DOHH2 (cell line): ENCODE measurements around the gene AGXT.

ENCODE experiments used
- H3F3A ChIP-seq: fragments of 200-600 bp; sonication (generic), shearing (Covaris generic); 2 replicates; pipeline ENCODE4 v1.6.0; 2016; ENCODE audit warnings: antibody characterized with exemption, mild to moderate bottlenecking; ENCODE audit not compliant: control insufficient read depth, insufficient read depth
- H3K27ac ChIP-seq: fragments of 200-600 bp; sonication (generic); 2 replicates; pipeline ENCODE4 v1.5.1; 2014; ENCODE audit warnings: low read depth, mild to moderate bottlenecking, low read length, moderate library complexity
- H3K27me3 ChIP-seq: fragments of 200-600 bp; sonication (generic); 2 replicates; pipeline ENCODE4 v1.6.1; 2014; ENCODE audit warnings: mild to moderate bottlenecking, low read length, mixed read lengths; ENCODE audit not compliant: control insufficient read depth
- H3K36me3 ChIP-seq: fragments of 200-600 bp; sonication (generic); 2 replicates; pipeline ENCODE4 v1.6.1; 2014; ENCODE audit warnings: mild to moderate bottlenecking, low read length, moderate library complexity, mixed read lengths; ENCODE audit not compliant: control insufficient read depth
- H3K4me1 ChIP-seq: fragments of 200-600 bp; sonication (generic); 2 replicates; pipeline ENCODE4 v1.6.1; 2014; ENCODE audit warnings: mild to moderate bottlenecking, low read length, mixed read lengths; ENCODE audit not compliant: control insufficient read depth
- H3K4me2 ChIP-seq: fragments of 200-600 bp; sonication (generic); 2 replicates; pipeline ENCODE4 v1.6.0; 2014; ENCODE audit warnings: mild to moderate bottlenecking, low read length, moderate library complexity
- H3K4me3 ChIP-seq: fragments of 200-600 bp; sonication (generic); 2 replicates; pipeline ENCODE4 v1.5.1; 2014; ENCODE audit warnings: mild to moderate bottlenecking, low read length, mixed read lengths
- H3K79me2 ChIP-seq: fragments of 200-600 bp; sonication (generic); 2 replicates; pipeline ENCODE4 v1.6.1; 2014; ENCODE audit warnings: mild to moderate bottlenecking, low read length, mixed read lengths; ENCODE audit not compliant: control insufficient read depth
- H3K9me2 ChIP-seq: fragments of 200-600 bp; sonication (generic); replicated peaks from 2 replicates; pipeline ENCODE4 v1.6.1; 2014; ENCODE audit warnings: mild to moderate bottlenecking, low read length, mixed read lengths; ENCODE audit not compliant: control insufficient read depth
- H3K9me3 ChIP-seq: fragments of 200-600 bp; sonication (generic); 2 replicates; pipeline ENCODE4 v1.6.1; 2014; ENCODE audit warnings: antibody characterized with exemption, low read length, mixed read lengths; ENCODE audit not compliant: control insufficient read depth, insufficient read depth
- H4K20me1 ChIP-seq: fragments of 200-600 bp; sonication (generic); 2 replicates; pipeline ENCODE4 v1.6.0; 2014; ENCODE audit warnings: low read depth, mild to moderate bottlenecking, antibody characterized with exemption, low read length, moderate library complexity; ENCODE audit not compliant: control insufficient read depth, insufficient read depth
- CTCF ChIP-seq: fragments of 200-600 bp; sonication (generic); IDR thresholded peaks from one replicate; pipeline ENCODE4 v1.5.1; 2014; ENCODE audit warnings: antibody characterized with exemption, mild to moderate bottlenecking, low read depth, low read length; ENCODE audit not compliant: poor library complexity, severe bottlenecking
- EZH2phosphoT487 ChIP-seq: fragments of 200-600 bp; sonication (generic); IDR thresholded peaks from 2 replicates; pipeline ENCODE4 v1.6.1; 2017; ENCODE audit warnings: borderline replicate concordance, mild to moderate bottlenecking, antibody characterized with exemption, low read length, moderate library complexity, mixed read lengths

Gene AGXT

GRCh38 chr2:240871071-240871958, 2.7 kb downstream of the AGXT start:
- peaks cover 2% of the 10 kb centered on the region; the same call in 1 of the 2 replicates for H3K27me3 ChIP-seq
- no peaks in the 10 kb centered on the region for H3K4me1 ChIP-seq
- H3F3A ChIP-seq = no peaks in the 10 kb centered on the region
- H3K27ac ChIP-seq = no peak overlapping the region
- no peaks in the 10 kb centered on the region for H4K20me1 ChIP-seq
- no peak overlapping the region for H3K4me2 ChIP-seq
- H3K9me2 ChIP-seq = no peaks in the 10 kb centered on the region
- H3K4me3 ChIP-seq = no peak overlapping the region
- H3K79me2 ChIP-seq = no peaks in the 10 kb centered on the region
- H3K36me3 ChIP-seq = no peaks in the 10 kb centered on the region
- no peak for TF ChIP-seq CTCF
- TF ChIP-seq EZH2phosphoT487 = no peak
- no peaks in the 10 kb centered on the region for H3K9me3 ChIP-seq

DNA sequence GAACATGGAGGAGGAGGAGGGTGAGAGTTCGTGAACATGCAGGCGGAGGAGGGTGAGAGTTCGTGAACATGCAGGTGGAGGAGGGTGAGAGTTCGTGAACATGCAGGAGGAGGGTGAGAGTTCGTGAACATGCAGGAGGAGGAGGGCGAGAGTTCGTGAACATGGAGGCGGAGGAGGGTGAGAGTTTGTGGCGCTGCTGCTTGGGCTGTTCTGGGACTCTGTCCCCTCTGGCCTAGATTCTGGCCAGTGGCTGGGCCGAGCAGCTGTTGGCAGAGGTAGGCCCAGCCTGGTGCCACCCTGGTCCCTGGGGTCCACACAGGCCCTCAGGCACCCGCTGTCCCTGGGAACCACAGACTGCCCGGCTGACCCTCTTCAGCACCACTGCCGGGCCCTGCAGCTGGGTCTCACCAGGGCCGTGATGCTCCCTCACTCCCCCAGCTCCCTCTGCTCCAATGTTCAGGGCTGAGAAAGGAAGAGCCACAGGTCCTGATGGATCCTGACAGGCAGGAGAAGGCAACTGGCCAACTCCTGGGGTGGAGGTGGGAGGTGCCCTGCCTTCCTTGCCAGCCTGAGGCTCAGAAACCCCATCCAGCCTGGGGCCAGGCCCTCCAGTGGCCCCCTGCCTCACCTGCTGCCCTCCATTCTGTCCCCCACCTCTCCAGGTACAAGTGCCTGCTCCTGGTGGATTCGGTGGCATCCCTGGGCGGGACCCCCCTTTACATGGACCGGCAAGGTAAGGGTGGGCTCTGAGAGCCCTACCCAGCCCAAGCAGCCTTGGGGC, 3.9 kb downstream of the AGXT start:
- no peaks in the 10 kb centered on the region for H3K27me3 ChIP-seq
- no peaks in the 10 kb centered on the region for H4K20me1 ChIP-seq
- H3K27ac ChIP-seq = no peak overlapping the region
- H3K9me3 ChIP-seq = no peaks in the 10 kb centered on the region
- no peaks in the 10 kb centered on the region for H3F3A ChIP-seq
- no peaks in the 10 kb centered on the region for H3K9me2 ChIP-seq
- TF ChIP-seq CTCF (no peak), EZH2phosphoT487 (no peak)
- no peaks in the 10 kb centered on the region for H3K4me1 ChIP-seq
- H3K79me2 ChIP-seq = no peaks in the 10 kb centered on the region
- H3K4me3 ChIP-seq = no peak overlapping the region
- no peak overlapping the region for H3K4me2 ChIP-seq
- no peaks in the 10 kb centered on the region for H3K36me3 ChIP-seq

DNA sequence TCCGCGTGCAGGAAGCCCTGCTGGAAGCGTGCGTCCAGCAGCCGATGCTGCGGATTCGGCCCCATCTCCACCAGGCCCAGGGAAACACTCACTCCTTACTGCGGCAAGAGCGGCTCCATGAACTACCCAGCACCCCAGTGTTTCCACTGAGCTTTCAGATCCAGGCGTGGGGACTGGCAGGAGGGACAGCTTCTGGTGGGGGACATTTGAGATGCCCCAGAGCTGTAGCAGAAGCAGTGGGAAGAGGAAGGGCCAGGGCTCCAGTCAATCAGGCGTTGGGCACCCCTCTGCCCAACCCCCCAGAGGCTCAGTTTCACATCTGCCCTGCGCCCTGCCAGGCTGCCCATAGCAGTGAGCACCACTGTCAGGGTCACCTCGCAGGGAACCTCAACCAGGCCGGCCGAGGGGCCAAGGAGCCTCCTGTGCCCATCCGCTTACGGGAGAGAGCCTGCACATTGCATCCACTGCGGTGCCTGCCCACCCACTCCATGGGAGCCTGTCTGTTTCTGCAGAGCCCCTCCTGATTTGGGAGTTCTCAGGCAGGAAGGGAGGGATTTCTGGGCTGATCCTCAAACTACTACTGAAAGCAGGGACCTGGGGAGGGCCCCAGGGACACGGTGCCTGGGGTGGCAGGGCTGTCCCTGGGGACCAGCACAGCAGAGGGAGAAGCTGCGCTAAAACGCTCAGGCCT, 4.6 kb downstream of the AGXT start:
- H3K4me3 ChIP-seq = no peak overlapping the region

More for the DNA sequence above, 4.6 kb downstream of the AGXT start:
- Histone ChIP-seq H3K27me3 (no peaks in the 10 kb centered on the region), H3K36me3 (no peaks in the 10 kb centered on the region), H3K9me2 (no peaks in the 10 kb centered on the region), H3K9me3 (no peaks in the 10 kb centered on the region), H3F3A (no peaks in the 10 kb centered on the region), H3K27ac (no peak overlapping the region), H3K4me2 (no peak overlapping the region), H4K20me1 (no peaks in the 10 kb centered on the region), H3K79me2 (no peaks in the 10 kb centered on the region), H3K4me1 (no peaks in the 10 kb centered on the region)
- TF ChIP-seq EZH2phosphoT487 = no peak
- TF ChIP-seq CTCF = no peak
